ENCODE results near the gene RASSF1. TPM values are rescaled to one million over a fixed set of nuclear protein-coding genes. Genes with fewer than 3 reads are reported as not detected.

RASSF1 gene
- total RNA-seq, 2 donors from 2014 or later, result 20.7 to 25.6 TPM

DNA sequence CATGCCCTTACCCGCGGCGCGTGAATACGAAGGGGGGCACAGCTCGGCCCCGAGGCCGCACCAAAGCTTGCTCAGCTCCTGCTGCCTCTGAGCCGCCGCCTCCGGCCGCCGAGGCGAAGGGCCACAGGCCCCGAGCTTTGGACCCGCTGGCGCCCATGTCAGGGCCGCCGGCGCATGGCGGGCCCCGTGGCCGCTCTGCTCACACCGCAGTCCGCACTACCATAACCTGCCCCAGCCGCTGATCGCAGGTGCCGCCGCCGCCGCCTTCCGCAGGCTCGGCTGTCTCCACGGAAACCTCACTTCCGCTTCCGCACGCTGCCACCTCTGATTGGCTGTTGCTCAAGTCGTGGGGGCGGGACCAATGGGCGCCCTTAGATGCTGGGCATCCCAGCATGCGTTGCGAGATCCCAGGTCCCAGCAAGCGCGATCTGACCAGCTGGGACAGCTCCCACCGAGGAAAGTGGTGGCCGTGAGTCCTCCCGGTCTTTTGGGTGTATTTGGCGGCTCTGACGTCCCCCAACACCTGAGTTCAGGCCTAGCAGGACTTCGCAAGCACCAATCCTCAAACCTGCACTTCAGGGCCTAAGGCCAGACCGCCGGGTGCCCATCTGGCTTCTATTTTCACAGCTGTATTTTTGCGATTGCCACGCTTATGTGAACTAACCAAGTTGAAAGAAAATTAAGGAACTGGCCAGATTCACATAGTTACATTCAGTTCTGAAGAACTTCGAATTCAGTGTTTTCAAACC lies 12.5 kb downstream of the RASSF1 start, which contains the start of gene TUSC2:
Gene TUSC2, minus strand, starts transcription at position 281 of the 749 bp plus-strand sequence. Its CDS starts 124 bp downstream, at position 157.
- intact Hi-C loops (cut with DNase I), result loop anchor here in 1 of 2 donors (5.0 to 10.0 kb wide), 2 partner anchors 56 to 93 kb away; partner anchors contain the start of gene GNAI2
- DNase-seq (peak; percentile 98), ATAC-seq (peak; percentile 84 to 93)

DNA sequence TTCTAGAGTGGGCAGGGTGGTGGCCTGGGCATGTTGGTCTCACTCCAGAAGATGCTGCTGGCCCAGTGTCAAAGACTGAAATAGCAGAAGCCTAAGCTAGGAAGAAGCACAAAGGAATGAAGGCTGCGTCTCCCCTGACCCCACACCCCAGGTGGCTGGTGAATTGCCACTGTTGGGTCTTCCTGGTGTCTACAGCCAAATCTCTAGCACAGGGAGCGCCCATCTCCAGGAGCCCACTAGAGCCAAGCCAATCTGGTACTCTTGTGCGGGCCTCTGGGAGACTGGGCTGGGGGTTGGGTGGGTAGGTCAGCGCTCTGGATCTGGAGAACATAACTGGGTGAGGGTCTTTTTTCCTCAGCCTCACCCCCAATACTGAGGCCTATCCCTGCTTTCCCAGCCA lies 13.5 kb downstream of the RASSF1 start:
- intact Hi-C loops (cut with DNase I), result loop anchor here in 1 of 2 donors (5.0 to 10.0 kb wide), 2 partner anchors 55 to 92 kb away; partner anchors contain the start of gene GNAI2
- ATAC-seq (no peak), DNase-seq (no peak)

DNA sequence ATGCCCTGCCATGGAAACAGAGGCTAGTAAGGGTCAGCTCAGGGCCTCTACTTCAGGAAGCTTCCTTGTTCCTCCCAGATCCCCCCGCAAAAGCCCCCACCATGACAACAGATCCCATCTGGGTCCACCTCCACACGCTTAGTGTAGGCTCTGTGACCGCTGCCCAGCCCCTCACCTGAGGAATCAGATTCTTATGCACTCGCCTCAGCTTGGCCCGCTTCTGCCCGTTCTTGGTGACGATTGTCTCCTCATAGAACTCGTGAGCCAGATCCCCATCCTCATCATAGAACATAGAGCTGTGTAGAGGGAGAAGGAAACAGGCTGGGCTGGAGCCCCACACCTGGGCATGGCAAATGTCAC lies 14.5 kb downstream of the RASSF1 start:
- DNase-seq (no peak), ATAC-seq (no peak)
- intact Hi-C loops (cut with DNase I), result loop anchor here in 1 of 2 donors (5.0 to 10.0 kb wide), 2 partner anchors 54 to 91 kb away; partner anchors contain the start of gene GNAI2

DNA sequence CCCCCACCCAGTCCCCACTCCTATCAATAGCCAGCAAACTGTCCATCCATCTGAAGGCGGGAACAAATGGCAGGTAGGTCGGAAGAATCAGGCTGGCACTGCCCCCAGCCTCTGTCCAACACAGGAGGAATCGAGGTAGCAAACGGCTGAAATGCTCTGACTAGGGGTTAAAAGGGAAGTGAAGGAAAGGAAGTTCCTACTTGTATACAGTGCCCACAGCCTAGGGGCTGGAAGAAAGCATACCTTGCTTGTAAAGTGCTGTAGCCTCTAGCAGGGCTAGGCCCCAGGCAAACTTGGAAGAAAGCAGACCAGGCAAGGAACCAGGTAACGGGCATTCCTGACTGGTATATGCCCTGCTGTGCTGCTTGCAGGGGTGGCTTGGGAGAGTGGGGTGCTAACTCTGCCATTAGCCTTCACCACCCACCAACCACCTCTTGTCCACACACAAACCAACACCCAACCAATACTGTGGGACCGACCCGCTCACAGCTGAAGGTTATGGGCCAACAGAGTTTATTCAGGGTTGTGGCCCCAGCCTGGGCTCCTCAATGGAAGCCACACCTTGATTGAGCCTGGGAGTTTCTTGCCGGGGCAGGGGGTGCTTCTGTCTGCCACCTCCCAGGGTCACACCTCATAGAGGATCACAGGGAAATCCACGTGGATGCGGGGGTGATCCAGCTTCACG lies 15.0 kb downstream of the RASSF1 start:
- intact Hi-C loops (cut with DNase I), result loop anchor here in 1 of 2 donors (5.0 to 10.0 kb wide), 2 partner anchors 53 to 91 kb away; partner anchors contain the start of gene GNAI2
- DNase-seq (no peak), ATAC-seq (no peak)

- intact Hi-C loops (cut with DNase I), result loop anchor here in 1 of 2 donors (5.0 to 10.0 kb wide), 2 partner anchors 53 to 90 kb away; partner anchors contain the start of gene GNAI2
- ATAC-seq (no peak), DNase-seq (no peak)
Measured at GRCh38 chr3:50325113-50325480, 15.5 kb downstream of the RASSF1 start.

- DNase-seq (peak; percentile 86), ATAC-seq (peak in 1 of 2 donors; percentile 10)
- intact Hi-C loops (cut with DNase I), result loop anchor here in 1 of 2 donors (5.0 to 10.0 kb wide), 2 partner anchors 52 to 90 kb away; partner anchors contain the start of gene GNAI2
Measured at GRCh38 chr3:50324351-50325112, 16.1 kb downstream of the RASSF1 start.

GRCh38 chr3:50323614-50324199 lies 16.9 kb downstream of the RASSF1 start:
- peak; percentile 85 for DNase-seq
- intact Hi-C loops (cut with DNase I), result loop anchor here in 1 of 2 donors (10.0 kb wide), 1 partner anchor 89 kb away; the partner anchor contains the start of gene GNAI2
- peak in 1 of 2 donors; percentile 12 for ATAC-seq

GRCh38 chr3:50323092-50323600 lies 17.5 kb downstream of the RASSF1 start:
- peak in 1 of 2 donors; percentile 1 for ATAC-seq
- peak; percentile 66 for DNase-seq
- intact Hi-C loops (cut with DNase I), result loop anchor here in 1 of 2 donors (10.0 kb wide), 1 partner anchor 88 kb away; the partner anchor contains the start of gene GNAI2

- DNase-seq, result peak; percentile 88
- intact Hi-C loops (cut with DNase I), result loop anchor here in 1 of 2 donors (10.0 kb wide), 1 partner anchor 88 kb away; the partner anchor contains the start of gene GNAI2
- peak; percentile 4 to 12 for ATAC-seq
Measured at GRCh38 chr3:50322386-50323091, 18.1 kb downstream of the RASSF1 start, which contains the start of gene HYAL2. Gene HYAL2, minus strand, starts transcription at chr3:50322745. Its CDS starts 2,256 bp downstream, at chr3:50320489.

- intact Hi-C loops (cut with DNase I), result loop anchor here in 1 of 2 donors (10.0 kb wide), 1 partner anchor 87 kb away; the partner anchor contains the start of gene GNAI2
- no peak for DNase-seq
- no peak for ATAC-seq
Measured at GRCh38 chr3:50322115-50322385, 18.6 kb downstream of the RASSF1 start.

GRCh38 chr3:50321336-50322114 lies 19.1 kb downstream of the RASSF1 start:
- intact Hi-C loops (cut with DNase I), result loop anchor here in 1 of 2 donors (10.0 kb wide), 1 partner anchor 87 kb away; the partner anchor contains the start of gene GNAI2
- peak; percentile 93 for DNase-seq
- ATAC-seq, result peak; percentile 79 to 87

DNA sequence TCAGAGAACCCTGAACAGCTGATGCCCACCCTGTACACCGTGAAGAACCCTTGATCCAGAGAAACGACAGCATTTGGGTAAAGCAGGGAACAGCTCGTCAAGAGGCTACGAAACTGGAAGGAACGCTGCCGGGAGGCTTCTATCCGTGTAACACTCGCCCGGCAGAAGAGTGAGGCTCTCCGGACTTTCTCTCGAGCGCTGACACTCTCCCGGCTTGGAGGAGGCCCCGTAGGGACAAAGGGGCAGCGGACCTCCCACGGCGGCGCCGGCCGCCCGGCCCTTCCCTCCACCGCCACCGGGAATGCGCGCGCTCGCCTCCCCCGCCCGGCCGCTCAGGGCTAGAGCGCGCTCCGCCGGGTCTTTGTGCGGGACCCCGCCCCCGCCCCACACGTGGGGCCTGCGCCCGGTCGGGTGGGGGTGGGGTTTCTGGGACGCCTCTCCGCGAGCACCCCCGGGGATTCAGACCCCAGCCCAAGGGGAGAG lies 19.7 kb downstream of the RASSF1 start:
- peak; percentile 85 for DNase-seq
- peak; percentile 61 to 83 for ATAC-seq
- intact Hi-C loops (cut with DNase I), result loop anchor here in 1 of 2 donors (10.0 kb wide), 1 partner anchor 86 kb away; the partner anchor contains the start of gene GNAI2

- intact Hi-C loops (cut with DNase I), result loop anchor here in 1 of 2 donors (10.0 kb wide), 1 partner anchor 85 kb away; the partner anchor contains the start of gene GNAI2
- ATAC-seq (no peak), DNase-seq (no peak)
Measured at GRCh38 chr3:50319894-50320625, 20.6 kb downstream of the RASSF1 start.

- no peak for ATAC-seq
- peak; percentile 23 for DNase-seq
- intact Hi-C loops (cut with DNase I), result no loop called here
Measured at GRCh38 chr3:50319181-50319893, 21.3 kb downstream of the RASSF1 start.

DNA sequence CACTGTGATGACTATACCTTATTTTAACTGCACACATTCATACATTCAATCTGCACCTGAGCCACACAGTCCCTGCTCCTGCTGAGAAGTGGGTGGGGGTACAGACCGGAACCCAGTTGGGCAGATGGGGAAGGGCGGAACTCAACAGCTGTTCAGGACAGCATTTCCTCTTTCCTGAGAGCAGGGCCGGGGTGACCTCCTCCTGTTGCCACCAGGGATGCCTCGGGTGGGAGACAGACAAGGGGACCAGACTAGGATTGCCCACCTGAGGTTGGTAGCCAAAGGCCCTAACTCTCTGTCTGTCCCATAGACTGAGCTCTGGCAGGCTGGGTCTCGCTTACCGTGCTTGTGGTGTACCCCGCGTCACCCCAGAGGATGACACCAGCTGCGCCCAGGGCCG lies 22.0 kb downstream of the RASSF1 start:
- DNase-seq (no peak), ATAC-seq (no peak)
- intact Hi-C loops (cut with DNase I), result no loop called here
